GM19043 (cell line): ENCODE results near the gene TLCD5.

Experiments
- ATAC-seq: cut with Tn5 transposase; IDR thresholded peaks from one replicate; pipeline ENCODE4 v1.9.1; 2021; ENCODE audit warnings: low read depth; ENCODE audit not compliant: unreplicated experiment

TLCD5 gene

GRCh38 chr11:120375076-120375475 is 50.0 kb downstream of the TLCD5 start:
- no peak for ATAC-seq

GRCh38 chr11:120376547-120377182 is 51.6 kb downstream of the TLCD5 start:
- ATAC-seq = no peak

- no peak for ATAC-seq
Measured at GRCh38 chr11:120378474-120378873, 53.4 kb downstream of the TLCD5 start.

DNA sequence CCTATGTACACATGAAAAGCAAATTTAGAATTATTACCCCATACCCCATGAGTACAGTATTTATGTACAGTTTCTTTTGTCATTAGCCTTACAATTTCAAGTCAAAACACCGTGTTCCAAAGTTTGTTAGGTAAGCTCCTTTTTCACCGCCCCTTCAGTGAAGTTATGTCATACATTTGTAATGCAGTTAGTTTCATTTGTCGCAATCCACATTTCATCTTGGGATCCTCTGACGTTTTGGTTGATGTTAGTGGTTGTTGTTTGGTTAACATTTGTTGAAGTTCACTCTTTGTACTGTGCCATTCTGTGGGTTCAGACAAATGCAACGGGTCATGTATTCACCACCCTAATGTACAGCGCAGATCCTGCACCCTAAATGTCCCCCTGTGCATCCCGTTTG is 56.3 kb downstream of the TLCD5 start:
- ATAC-seq = no peak
